Measurements from ENCODE around the gene IRAK4. TPM values are rescaled to one million over a fixed set of nuclear protein-coding genes. Genes with fewer than 3 reads are reported as not detected.
"Not testable (repeated sequence)": the region's sequence is repeated elsewhere in the genome, so short reads cannot be mapped to it uniquely, and the experiment has no call there.

Gene IRAK4
- 13.6 and 25.9 TPM in 2 replicates for total RNA-seq (2014; rRNA removed; shearing (Covaris generic); ENCODE audit: low replicate concordance)

DNA sequence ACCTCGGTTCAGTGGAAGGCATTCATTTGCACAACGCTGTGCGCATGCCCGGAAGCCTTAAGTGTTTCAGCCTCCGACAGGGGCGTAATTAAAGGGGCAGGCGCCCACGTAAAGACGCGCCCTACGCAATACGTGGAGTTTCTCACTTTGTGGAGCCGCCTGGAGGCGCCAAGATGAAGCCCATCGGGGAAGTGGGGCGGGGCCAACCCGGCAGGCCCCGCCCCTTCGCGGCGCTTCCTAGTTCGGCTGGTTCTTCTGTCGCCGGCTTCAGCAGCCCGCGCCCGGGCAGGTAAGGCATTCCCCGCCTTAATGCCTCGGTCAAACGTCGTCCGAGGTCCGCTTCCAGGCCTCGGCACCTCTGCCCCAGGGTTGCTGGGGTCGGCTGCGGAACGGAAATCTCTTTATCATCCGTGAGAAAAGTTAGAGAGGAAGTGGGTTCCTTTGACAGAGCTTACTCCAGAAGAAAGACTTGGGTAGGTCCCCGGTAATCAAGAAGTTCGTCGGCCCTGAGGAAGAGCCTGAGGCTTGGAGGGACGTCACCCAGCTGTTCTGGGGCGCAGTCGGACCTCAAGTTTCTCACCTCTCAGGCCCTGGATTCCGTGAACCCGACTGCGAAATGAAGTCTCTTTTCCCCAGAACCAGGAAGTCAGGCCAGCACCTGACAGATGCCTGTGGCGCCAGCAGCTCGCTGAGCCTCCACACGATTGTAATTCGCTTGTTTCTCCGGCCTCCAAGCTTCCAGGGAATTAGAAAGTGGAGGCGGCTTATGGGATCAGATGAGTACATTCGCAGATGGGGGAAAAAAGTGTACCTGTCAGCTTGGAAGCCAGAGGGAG, at the start of gene IRAK4, which contains the start of gene PUS7L:
Gene IRAK4 (plus strand): TSS at position 224 of the 836 bp plus-strand sequence. CDS start 9,161 bp downstream, outside the sequence.
Gene PUS7L (minus strand): TSS at position 63 of the 836 bp plus-strand sequence. CDS start 3,545 bp downstream, outside the sequence.
- Histone ChIP-seq H3K27me3 (no peaks in the 10 kb centered on the region), H3K36me3 (peaks cover 19% of the 10 kb centered on the region), H3K4me3 (peak within 1 kb of the TSS; percentile 89), H3K9me3 (no peaks in the 10 kb centered on the region)
- peak; percentile 92 for DNase-seq

DNA sequence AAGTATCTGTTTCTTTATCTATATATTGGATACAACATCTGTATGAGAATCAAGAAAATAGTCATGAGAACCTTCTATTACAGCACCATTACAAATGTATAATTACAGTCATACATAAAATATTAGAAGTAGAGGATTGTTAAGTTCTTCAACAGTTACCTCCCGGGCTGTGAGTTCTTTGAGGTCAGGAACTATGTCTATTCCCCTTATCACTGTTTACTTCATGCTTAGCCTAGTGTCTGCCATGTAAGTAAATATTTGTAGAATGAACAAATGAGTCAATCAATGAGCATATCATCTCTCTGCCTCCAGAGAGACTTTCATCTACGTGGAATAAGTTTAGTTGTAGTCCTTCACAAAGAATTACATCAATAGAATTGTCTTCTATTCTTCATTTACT, 47.4 kb upstream of the IRAK4 start:
- Histone ChIP-seq H3K27me3 (no peaks in the 10 kb centered on the region), H3K9me3 (peaks cover 4% of the 10 kb centered on the region; the same call in 1 of the 2 replicates), H3K4me3 (no peak overlapping the region), H3K36me3 (no peaks in the 10 kb centered on the region)
- DNase-seq = no peak

DNA sequence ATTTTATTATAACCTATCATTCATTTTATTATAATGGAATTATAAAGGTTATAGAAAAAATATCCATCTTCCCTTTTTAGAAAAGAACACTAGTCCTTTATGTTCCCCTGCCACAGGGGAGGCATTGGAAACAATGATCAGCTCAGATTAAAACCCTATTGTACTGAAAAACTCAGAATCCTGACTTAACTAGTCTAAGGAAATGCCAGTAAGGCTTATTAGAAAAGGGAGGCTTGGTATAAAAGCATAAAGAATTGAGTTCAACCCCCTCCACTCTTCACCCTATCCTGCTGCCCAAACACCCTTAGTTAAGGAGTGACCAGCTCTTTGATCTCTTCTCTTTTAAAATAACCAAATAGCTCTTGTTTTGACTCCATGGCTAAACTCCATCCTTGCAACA, 36.1 kb upstream of the IRAK4 start:
- Histone ChIP-seq H3K36me3 (peaks cover 4% of the 10 kb centered on the region; the same call in 1 of the 2 replicates), H3K4me3 (no peak overlapping the region), H3K9me3 (no peaks in the 10 kb centered on the region), H3K27me3 (no peaks in the 10 kb centered on the region)
- no peak for DNase-seq

DNA sequence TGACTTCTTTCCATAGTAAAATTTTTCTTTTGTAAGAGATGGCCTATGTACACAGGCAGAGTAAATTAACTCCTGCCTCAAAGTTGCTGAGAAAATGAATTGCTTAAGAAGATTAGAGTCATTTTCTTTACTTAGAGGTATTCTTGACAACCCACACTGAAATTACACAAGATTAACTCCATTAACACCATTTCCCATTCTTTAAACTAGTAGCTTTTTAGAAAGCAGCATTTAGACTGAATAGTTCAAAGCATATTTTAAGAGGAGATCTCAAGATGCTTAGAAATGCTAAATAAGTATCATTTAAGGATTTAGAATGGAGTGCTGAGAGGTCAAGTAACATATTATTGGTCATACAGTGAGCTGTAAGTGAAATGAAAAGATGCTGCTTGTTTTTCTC, 35.6 kb upstream of the IRAK4 start:
- no peaks in the 10 kb centered on the region for H3K27me3 ChIP-seq
- no peaks in the 10 kb centered on the region for H3K9me3 ChIP-seq
- no peak for DNase-seq

DNA sequence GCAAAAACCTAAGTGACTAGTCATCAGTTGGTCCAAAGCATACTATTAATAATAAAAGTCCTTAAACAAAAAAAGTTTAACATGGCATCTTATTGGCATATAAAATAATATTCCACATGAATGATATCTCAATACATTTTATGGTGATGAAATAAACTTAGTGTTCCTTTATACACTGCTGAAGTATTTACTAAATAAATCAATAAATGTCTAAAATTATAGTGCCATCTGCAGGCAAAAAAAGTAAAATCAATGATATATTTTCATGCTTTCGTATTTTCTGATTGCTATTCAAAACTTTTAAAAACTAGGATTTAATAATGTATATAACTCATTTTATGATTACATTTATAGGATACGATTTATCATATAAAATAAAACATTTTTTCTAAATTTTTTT, 30.6 kb upstream of the IRAK4 start:
- H3K36me3 ChIP-seq = peaks cover 14% of the 10 kb centered on the region; the same call in 1 of the 2 replicates
- no peak overlapping the region for H3K4me3 ChIP-seq
- no peaks in the 10 kb centered on the region for H3K9me3 ChIP-seq
- no peak for DNase-seq
- H3K27me3 ChIP-seq = no peaks in the 10 kb centered on the region

More for the DNA sequence above, 35.6 kb upstream of the IRAK4 start:
- Histone ChIP-seq H3K4me3 (no peak overlapping the region), H3K36me3 (peaks cover 4% of the 10 kb centered on the region; the same call in 1 of the 2 replicates)

DNA sequence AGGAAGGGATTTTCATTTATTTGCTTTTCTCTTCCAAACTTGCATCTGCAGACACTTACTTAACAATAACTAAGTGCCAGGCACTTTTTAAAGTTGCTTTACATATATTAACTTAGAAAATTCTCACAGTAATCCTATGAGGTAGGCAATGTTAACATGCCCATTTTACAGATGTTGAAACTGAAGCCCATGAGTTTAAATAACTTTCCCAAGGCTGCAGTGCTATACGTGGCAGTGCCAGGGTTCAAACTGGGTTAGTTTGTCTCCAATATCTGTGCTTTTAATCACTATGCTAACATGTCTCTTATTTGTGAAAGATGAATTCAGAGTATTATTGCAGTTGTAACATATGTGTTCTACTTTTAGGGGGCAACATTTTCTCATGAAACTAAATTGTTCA, 30.1 kb upstream of the IRAK4 start:
- Histone ChIP-seq H3K9me3 (no peaks in the 10 kb centered on the region), H3K36me3 (peaks cover 14% of the 10 kb centered on the region; the same call in 1 of the 2 replicates), H3K27me3 (no peaks in the 10 kb centered on the region)

DNA sequence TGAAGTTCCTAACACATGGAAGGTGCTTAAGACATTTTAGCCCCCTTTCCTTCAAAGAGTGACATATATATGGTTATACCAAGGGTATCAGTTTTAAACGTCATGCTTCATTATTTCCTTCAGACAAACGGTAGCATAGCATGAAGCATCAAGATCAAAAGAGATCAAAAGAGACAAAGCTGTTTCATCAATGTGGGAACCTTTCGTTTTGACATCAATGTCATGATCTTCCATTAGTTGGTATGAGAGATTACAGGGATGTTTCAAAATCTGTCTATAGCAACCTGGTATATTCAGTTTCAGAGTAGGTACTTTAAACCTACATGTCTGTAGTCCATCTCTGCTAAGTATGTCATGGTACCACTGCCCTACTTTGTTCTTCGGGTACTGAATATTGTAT, 28.5 kb upstream of the IRAK4 start:
- no peak for DNase-seq
- Histone ChIP-seq H3K4me3 (no peak overlapping the region), H3K9me3 (no peaks in the 10 kb centered on the region), H3K36me3 (peaks cover 15% of the 10 kb centered on the region; the same call in 1 of the 2 replicates), H3K27me3 (no peaks in the 10 kb centered on the region)

More for the DNA sequence above, 30.1 kb upstream of the IRAK4 start:
- no peak overlapping the region for H3K4me3 ChIP-seq
- DNase-seq = no peak

DNA sequence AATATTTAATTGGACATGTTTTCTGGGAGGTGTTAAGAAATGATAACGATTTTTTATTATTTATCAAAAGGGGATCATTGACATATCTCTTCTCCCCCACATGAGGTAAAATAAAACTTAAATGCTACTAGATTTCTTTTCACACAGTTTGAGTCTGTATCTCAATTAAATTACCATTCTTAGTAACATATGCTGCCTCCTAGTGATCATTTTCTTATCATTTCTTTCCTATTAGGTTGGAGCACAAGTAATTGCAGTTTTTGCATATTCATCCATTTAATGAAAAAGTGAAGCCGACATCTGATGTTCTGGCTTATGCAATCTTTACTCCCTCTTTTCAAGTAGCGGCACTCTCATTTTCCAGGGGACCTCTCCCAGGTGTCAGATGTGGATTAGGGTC, 25.1 kb upstream of the IRAK4 start:
- no peak overlapping the region for H3K4me3 ChIP-seq
- H3K9me3 ChIP-seq = no peaks in the 10 kb centered on the region
- no peak for DNase-seq
- no peaks in the 10 kb centered on the region for H3K27me3 ChIP-seq
- peaks cover 28% of the 10 kb centered on the region for H3K36me3 ChIP-seq

DNA sequence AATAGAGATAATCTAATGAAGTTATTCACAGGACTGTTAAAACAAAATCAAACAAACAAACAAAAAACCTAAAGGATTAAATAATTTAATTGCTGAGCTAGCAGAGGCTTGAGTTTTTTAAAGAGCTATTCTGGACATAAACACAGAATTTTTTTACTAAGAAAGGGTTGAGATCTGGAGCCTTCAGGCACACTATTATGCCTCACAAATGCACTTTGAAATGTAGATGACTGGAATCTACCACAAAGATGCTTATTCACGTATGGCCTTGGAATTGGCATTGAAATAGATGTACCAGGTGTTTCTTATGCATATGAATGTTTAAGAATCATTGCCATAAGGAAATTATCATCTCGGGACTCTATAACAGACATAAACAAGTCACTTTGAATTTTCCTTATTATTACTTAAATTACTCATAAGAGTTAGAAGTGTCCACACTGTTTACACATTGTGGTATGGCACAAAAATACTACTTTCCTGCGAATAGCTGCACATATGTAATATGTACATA, 21.8 kb upstream of the IRAK4 start:
- Histone ChIP-seq H3K36me3 (peaks cover 44% of the 10 kb centered on the region), H3K4me3 (no peak overlapping the region), H3K27me3 (no peaks in the 10 kb centered on the region), H3K9me3 (no peaks in the 10 kb centered on the region; the same call in 1 of the 2 replicates)
- no peak for DNase-seq

DNA sequence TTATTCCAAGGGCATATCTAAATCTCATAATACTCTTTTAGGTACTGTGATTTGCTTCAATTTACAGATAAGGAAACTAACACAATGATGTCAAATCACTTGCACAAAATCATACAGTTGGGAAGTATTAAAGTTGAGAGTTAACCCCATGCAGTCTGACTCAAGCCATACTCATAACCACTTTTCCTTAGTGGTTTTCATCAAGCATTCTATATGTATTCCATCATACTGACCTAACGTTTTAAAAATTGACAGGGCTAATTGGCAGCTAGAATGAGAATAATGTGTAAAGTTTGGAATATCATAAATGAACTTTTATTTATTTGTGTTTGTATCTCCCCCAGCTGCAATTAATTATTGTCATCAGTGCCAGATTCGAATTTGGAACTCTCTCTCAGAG, 21.1 kb upstream of the IRAK4 start:
- Histone ChIP-seq H3K4me3 (no peak overlapping the region), H3K9me3 (no peaks in the 10 kb centered on the region; the same call in 1 of the 2 replicates), H3K27me3 (no peaks in the 10 kb centered on the region), H3K36me3 (peaks cover 46% of the 10 kb centered on the region)
- DNase-seq = no peak

DNA sequence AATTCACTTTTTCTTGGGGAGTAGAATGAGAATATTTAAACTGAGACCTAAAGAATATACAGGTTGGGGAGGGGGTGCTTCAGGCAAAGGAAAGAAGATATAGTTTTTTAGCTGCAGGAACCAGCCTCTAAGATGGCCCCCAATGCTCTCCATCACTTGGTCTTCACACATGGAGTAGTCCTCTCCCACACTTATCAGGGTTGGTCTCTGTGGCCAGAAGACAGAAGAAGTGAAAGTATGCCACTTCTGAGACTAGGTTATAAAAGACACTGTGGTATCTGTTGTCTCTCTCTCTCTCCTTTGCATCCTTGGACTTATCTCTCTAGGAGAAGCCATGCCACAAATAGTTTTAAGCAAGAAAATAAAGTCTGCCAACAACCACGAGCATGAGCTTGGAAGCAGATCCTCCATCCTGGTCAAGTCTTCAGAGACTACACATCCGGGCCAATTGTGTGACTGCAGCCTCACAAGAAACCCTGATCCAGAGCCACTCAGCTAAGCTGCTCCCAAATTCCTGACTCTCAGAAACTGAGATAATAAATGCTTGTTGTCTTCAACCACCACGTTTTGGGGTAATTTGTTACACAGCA, 18.1 kb upstream of the IRAK4 start:
- no peak overlapping the region for H3K4me3 ChIP-seq
- H3K27me3 ChIP-seq = no peaks in the 10 kb centered on the region
- DNase-seq = peak; percentile 33
- H3K9me3 ChIP-seq = peaks cover 10% of the 10 kb centered on the region
- peaks cover 64% of the 10 kb centered on the region for H3K36me3 ChIP-seq

DNA sequence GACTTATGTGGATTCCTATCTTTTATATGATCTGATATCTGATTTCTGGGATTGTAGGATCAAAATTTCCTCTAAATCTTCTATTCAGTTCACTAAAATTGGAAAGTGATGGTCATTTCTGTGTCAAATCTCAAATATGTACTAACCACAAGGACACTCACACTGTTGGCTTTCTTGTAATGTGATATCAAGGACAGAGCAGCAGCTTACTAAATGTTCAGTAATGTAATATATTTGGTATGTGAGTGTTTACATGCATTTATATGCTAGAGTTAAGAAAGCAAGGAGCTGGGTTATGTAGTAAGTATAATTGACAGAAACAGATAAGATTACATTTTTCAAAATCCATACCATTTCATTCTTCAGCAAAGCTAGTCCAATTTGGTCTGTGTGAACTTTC, 16.6 kb upstream of the IRAK4 start:
- DNase-seq = no peak
- Histone ChIP-seq H3K9me3 (peaks cover 10% of the 10 kb centered on the region), H3K4me3 (no peak overlapping the region), H3K27me3 (no peaks in the 10 kb centered on the region), H3K36me3 (peaks cover 69% of the 10 kb centered on the region)

DNA sequence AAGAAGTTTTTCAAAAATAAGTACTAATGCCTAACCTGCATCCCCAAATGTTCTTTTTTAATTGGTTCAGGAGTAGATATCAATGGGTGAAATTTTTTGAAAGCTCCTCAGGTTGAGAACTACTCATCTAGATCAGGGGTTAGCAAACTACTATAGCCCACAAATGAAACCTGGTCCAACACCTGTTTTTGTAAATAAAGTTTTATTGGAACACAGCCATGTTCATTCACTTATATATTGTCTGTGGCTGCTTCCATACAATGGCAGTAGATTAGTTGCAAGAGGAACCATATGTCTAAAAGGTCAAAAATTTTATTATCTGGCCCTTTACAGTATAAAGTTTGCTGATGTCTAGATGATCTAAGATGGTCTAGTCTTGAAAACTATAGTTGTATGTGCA, 13.9 kb upstream of the IRAK4 start:
- Histone ChIP-seq H3K27me3 (no peaks in the 10 kb centered on the region), H3K9me3 (peaks cover 10% of the 10 kb centered on the region), H3K4me3 (no peak overlapping the region), H3K36me3 (peaks cover 77% of the 10 kb centered on the region)
- no peak for DNase-seq

DNA sequence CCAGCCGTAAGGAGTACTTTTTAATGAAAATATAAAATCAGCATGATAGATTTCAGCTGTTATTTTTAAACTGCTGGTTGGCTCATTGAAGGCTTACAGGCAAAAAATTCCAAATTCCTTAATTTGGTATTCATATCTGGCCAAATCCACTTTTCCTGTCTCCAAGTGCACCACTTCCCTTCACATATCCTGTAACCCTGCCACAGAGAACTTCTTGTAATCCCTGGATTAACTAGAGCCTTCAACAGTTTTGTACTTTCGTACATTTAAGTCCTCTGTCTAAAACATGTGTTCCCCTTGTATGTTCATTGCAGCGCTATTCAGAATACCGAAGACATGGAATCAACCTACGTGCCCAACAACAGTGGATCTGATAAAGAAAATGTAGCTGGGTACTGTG, 9.7 kb upstream of the IRAK4 start:
- peaks cover 74% of the 10 kb centered on the region for H3K36me3 ChIP-seq
- no peak overlapping the region for H3K4me3 ChIP-seq
- H3K9me3 ChIP-seq = peaks cover 7% of the 10 kb centered on the region
- DNase-seq = no peak
- no peaks in the 10 kb centered on the region for H3K27me3 ChIP-seq

DNA sequence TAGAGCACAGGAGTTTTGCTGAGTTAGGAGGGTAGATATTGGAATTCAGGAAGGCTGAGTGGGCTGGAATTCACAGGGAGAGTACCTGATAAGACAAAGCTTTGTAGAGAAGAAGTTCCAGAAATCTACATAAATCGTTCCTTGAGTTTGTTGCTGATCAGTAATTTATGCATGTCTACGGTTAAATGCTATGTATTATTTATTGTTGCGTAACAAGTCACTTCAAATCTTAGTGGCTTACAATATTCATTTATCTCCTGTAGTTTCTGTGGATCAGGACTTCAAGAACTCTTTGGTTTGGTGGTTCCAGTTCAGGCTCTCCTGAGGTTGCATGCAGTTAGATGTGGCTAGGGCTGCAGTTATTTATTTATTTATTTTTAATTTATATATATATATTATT, 7.9 kb upstream of the IRAK4 start:
- DNase-seq = no peak
- Histone ChIP-seq H3K4me3 (no peak overlapping the region), H3K27me3 (no peaks in the 10 kb centered on the region), H3K36me3 (peaks cover 74% of the 10 kb centered on the region), H3K9me3 (no peaks in the 10 kb centered on the region; the same call in none of the 2 replicates)

DNA sequence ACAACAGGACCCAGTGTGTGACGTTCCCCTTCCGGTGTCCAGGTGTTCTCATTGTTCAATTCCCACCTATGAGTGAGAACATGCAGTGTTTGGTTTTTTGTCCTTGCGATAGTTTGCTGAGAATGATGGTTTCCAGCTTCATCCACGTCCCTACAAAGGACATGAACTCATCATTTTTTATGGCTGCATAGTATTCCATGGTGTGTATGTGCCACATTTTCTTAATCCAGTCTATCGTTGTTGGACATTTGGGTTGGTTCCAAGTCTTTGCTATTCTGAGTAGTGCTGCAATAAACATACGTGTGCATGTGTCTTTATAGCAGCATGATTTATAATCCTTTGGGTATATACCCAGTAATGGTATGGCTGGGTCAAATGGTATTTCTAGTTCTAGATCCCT, 7.4 kb upstream of the IRAK4 start:
- not testable (repeated sequence) for DNase-seq, H3K4me3 ChIP-seq, H3K9me3 ChIP-seq, H3K27me3 ChIP-seq
- H3K36me3 ChIP-seq = peaks cover 68% of the 10 kb centered on the region

DNA sequence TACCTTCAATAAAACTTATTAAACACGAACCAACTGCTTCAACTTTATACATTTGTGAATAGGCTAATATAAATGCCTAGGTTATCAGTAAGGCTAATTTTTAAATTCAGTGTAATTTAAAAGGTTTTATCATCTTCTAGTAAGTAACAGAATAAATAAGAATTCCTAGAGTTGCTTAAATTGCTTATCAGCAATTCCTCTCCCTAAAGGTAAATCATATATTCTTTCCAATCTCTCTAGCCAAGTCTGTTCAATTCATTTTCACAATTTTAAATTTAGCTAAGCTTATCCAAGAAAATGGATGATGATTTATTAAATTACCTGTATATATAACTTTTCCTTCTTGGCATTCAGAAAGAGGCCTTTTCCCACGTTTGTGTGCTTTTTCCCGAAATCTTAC, 4.7 kb upstream of the IRAK4 start:
- Histone ChIP-seq H3K27me3 (no peaks in the 10 kb centered on the region), H3K36me3 (peaks cover 54% of the 10 kb centered on the region), H3K9me3 (no peaks in the 10 kb centered on the region; the same call in 1 of the 2 replicates), H3K4me3 (no peak overlapping the region)
- DNase-seq = no peak

Measured in MG63 (cell line).